NB4 (cell line): Measurements from ENCODE around the gene PDE4D.

Experiments used
- DNase-seq: peaks from one replicate; pipeline ENCODE4 v3.0.0; 2010; ENCODE audit warnings: low read depth
- H3K4me3 ChIP-seq: one replicate; pipeline ENCODE4 v1.5.1; 2011; ENCODE audit warnings: mild to moderate bottlenecking, low read depth, low read length, moderate library complexity
- CTCF ChIP-seq: IDR thresholded peaks from one replicate; pipeline ENCODE4 v1.5.1; 2012; ENCODE audit warnings: low read depth, low read length
- MAX ChIP-seq: IDR thresholded peaks from 2 replicates; pipeline ENCODE4 v1.6.1; 2011; ENCODE audit warnings: low read depth, low read length
- MYC ChIP-seq: IDR thresholded peaks from 2 replicates; pipeline ENCODE4 v1.6.1; 2011; ENCODE audit warnings: low read depth, low read length
- POLR2A ChIP-seq: IDR thresholded peaks from 2 replicates; pipeline ENCODE4 v1.6.1; 2011; ENCODE audit warnings: mild to moderate bottlenecking; ENCODE audit not compliant: insufficient read length; ENCODE audit errors: extremely low read depth

The PDE4D gene

GRCh38 chr5:59559847-59560246, 333.7 kb downstream of the PDE4D start:
- no peak overlapping the region for H3K4me3 ChIP-seq
- DNase-seq = no peak
- TF ChIP-seq MAX (no peak), POLR2A (no peak), MYC (no peak), CTCF (no peak)

- H3K4me3 ChIP-seq = no peak overlapping the region
- no peak for TF ChIP-seq POLR2A
- no peak for TF ChIP-seq MYC
- TF ChIP-seq CTCF = no peak
- TF ChIP-seq MAX = no peak
- no peak for DNase-seq
These were observed 334.2 kb downstream of the PDE4D start for GRCh38 chr5:59559323-59559722.

- TF ChIP-seq MAX (no peak), MYC (no peak), CTCF (no peak), POLR2A (no peak)
- H3K4me3 ChIP-seq = no peak overlapping the region
- no peak for DNase-seq
These were observed 335.0 kb downstream of the PDE4D start for GRCh38 chr5:59558501-59558900.

- no peak overlapping the region for H3K4me3 ChIP-seq
- TF ChIP-seq MYC (no peak), POLR2A (no peak), MAX (no peak)
- DNase-seq = no peak
These were observed 336.0 kb downstream of the PDE4D start for GRCh38 chr5:59557572-59557971.

- TF ChIP-seq MAX = no peak
- no peak for TF ChIP-seq MYC
- TF ChIP-seq CTCF = no peak
- TF ChIP-seq POLR2A = no peak
- DNase-seq = no peak
- no peak overlapping the region for H3K4me3 ChIP-seq
These were observed 337.9 kb downstream of the PDE4D start for GRCh38 chr5:59555596-59555995.

- TF ChIP-seq MYC (no peak), POLR2A (no peak), MAX (no peak), CTCF (no peak)
- no peak for DNase-seq
These were observed 339.0 kb downstream of the PDE4D start for GRCh38 chr5:59554501-59554900.

More at GRCh38 chr5:59554501-59554900, 339.0 kb downstream of the PDE4D start:
- H3K4me3 ChIP-seq = no peak overlapping the region
